Fibroblast of lung (primary cell): ENCODE results near the gene PTCH2. TPM values are rescaled to one million over a fixed set of nuclear protein-coding genes. Genes with fewer than 3 reads are reported as not detected.
"Not testable (repeated sequence)": the region's sequence is repeated elsewhere in the genome, so short reads cannot be mapped to it uniquely, and the experiment has no call there.

Experiments used
- DNase-seq, 2 donors: peaks; one replicate each; pipeline versions ENCODE4 v3.0.0 to v3.0.0-alpha.2; 2010; ENCODE audit warnings: low read depth in 2 of 2
- H2AFZ ChIP-seq: 2 replicates; pipeline ENCODE4 v1.5.1; 2012; ENCODE audit warnings: low read length, control low read depth, inconsistent platforms
- H3K27ac ChIP-seq: 2 replicates; pipeline ENCODE4 v1.5.1; 2011; ENCODE audit warnings: low read length, control low read depth; ENCODE audit not compliant: insufficient read depth
- H3K27me3 ChIP-seq: 2 replicates; pipeline ENCODE4 v1.5.1; 2011; ENCODE audit warnings: mild to moderate bottlenecking, low read length; ENCODE audit not compliant: control insufficient read depth, insufficient read depth
- H3K36me3 ChIP-seq: 2 replicates; pipeline ENCODE4 v1.5.1; 2011; ENCODE audit warnings: low read length; ENCODE audit not compliant: control insufficient read depth, insufficient read depth
- H3K4me1 ChIP-seq: 2 replicates; pipeline ENCODE4 v1.5.1; 2011; ENCODE audit warnings: low read length; ENCODE audit not compliant: control insufficient read depth, insufficient read depth; ENCODE audit errors: extremely low read depth
- H3K4me2 ChIP-seq: 2 replicates; pipeline ENCODE4 v1.5.1; 2011; ENCODE audit warnings: low read length, control low read depth; ENCODE audit not compliant: insufficient read depth; ENCODE audit errors: extremely low read depth
- H3K4me3 ChIP-seq, 4 experiments: fragments of 200-600 bp in 1 of 4; sonication (generic) in 1 of 4; replicated peaks in 1 of 4; 2 replicates each; pipeline ENCODE4 v1.5.1; 2011 to 2016; ENCODE audit warnings: low read length in 4 of 4, low read depth in 3 of 4, mild to moderate bottlenecking in 3 of 4, control low read depth in 2 of 4, inconsistent platforms in 1 of 4, mixed read lengths in 1 of 4; ENCODE audit not compliant: insufficient read depth in 1 of 4; ENCODE audit errors: control extremely low read depth in 1 of 4
- H3K79me2 ChIP-seq: 2 replicates; pipeline ENCODE4 v1.5.1; 2012; ENCODE audit warnings: mild to moderate bottlenecking, low read length, inconsistent platforms; ENCODE audit not compliant: control insufficient read depth, insufficient read depth
- H3K9ac ChIP-seq: 2 replicates; pipeline ENCODE4 v1.5.1; 2011; ENCODE audit warnings: mild to moderate bottlenecking, low read length, control low read depth; ENCODE audit not compliant: insufficient read depth
- H3K9me3 ChIP-seq: 2 replicates; pipeline ENCODE4 v1.5.1; 2012; ENCODE audit warnings: low read depth, low read length; ENCODE audit not compliant: control insufficient read depth, insufficient read depth
- H4K20me1 ChIP-seq: 2 replicates; pipeline ENCODE4 v1.5.1; 2011; ENCODE audit warnings: low read length; ENCODE audit not compliant: control insufficient read depth, insufficient read depth; ENCODE audit errors: extremely low read depth
- EZH2 ChIP-seq: IDR thresholded peaks from 2 replicates; pipeline ENCODE4 v1.5.1; 2012; ENCODE audit warnings: low read length, control low read depth, mild to moderate bottlenecking; ENCODE audit errors: missing control alignments
- polyA plus RNA-seq, 2 donors: library from polyadenylated mRNA; depleted of rRNA in 1 of 2; stranded (reverse) in 1 of 2; unstranded in 1 of 2; fragments of >200 nt; gene quantifications; 2 replicates each; pipeline ENCODE4 v1.2.1, GENCODE V29; 2011 to 2012; ENCODE audit warnings: missing spikeins in 1 of 2
- total RNA-seq: library from RNA; depleted of rRNA; stranded (reverse); fragments of >200 nt; gene quantifications from 2 replicates; pipeline ENCODE4 v1.2.1, GENCODE V29; 2014
- TF ChIP-seq, protein P1 (sequence below), 2 donors: IDR thresholded peaks in 1 of 2; conservative IDR thresholded peaks in 1 of 2; 1 replicate in 1 of 2; 2 replicates in 1 of 2; pipeline ENCODE4 v1.5.1; 2011 to 2012; ENCODE audit warnings: low read length in 2 of 2, control low read depth in 1 of 2, inconsistent platforms in 1 of 2, low read depth in 1 of 2, mild to moderate bottlenecking in 1 of 2

PTCH2 gene
- total and polyA plus RNA-seq, 2 donors (not counting 1 experiment from before 2014, with no cell fraction given), result 0.15 to 0.50 TPM

GRCh38 chr1:44817307-44817706 is 25.7 kb downstream of the PTCH2 start:
- Histone ChIP-seq H3K9ac (no peak overlapping the region), H3K27me3 (no peaks in the 10 kb centered on the region), H3K79me2 (no peaks in the 10 kb centered on the region), H3K27ac (no peak overlapping the region), H4K20me1 (no peaks in the 10 kb centered on the region), H3K4me2 (no peak overlapping the region), H3K9me3 (no peaks in the 10 kb centered on the region), H3K36me3 (peaks cover 10% of the 10 kb centered on the region), H3K4me1 (peaks cover 7% of the 10 kb centered on the region), H3K4me3 (no peak overlapping the region), H2AFZ (no peak overlapping the region)
- DNase-seq, result no peak
- TF ChIP-seq, protein P1, sequence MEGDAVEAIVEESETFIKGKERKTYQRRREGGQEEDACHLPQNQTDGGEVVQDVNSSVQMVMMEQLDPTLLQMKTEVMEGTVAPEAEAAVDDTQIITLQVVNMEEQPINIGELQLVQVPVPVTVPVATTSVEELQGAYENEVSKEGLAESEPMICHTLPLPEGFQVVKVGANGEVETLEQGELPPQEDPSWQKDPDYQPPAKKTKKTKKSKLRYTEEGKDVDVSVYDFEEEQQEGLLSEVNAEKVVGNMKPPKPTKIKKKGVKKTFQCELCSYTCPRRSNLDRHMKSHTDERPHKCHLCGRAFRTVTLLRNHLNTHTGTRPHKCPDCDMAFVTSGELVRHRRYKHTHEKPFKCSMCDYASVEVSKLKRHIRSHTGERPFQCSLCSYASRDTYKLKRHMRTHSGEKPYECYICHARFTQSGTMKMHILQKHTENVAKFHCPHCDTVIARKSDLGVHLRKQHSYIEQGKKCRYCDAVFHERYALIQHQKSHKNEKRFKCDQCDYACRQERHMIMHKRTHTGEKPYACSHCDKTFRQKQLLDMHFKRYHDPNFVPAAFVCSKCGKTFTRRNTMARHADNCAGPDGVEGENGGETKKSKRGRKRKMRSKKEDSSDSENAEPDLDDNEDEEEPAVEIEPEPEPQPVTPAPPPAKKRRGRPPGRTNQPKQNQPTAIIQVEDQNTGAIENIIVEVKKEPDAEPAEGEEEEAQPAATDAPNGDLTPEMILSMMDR (conservative IDR thresholded peaks at IDR 0.05 in 1 of 2, IDR thresholded peaks at IDR 0.05 in 1 of 2; ENCODE audit: low read depth in 1 of 2, low read length in 2 of 2), result no peak
- TF ChIP-seq EZH2, result no peak

GRCh38 chr1:44815926-44816325 is 27.1 kb downstream of the PTCH2 start:
- H2AFZ ChIP-seq, H3K9me3 ChIP-seq, H3K27ac ChIP-seq, H3K27me3 ChIP-seq, H4K20me1 ChIP-seq, DNase-seq, H3K4me3 ChIP-seq, H3K79me2 ChIP-seq, H3K4me2 ChIP-seq, H3K36me3 ChIP-seq, H3K9ac ChIP-seq: not testable (repeated sequence)
- H3K4me1 ChIP-seq, result peaks cover 19% of the 10 kb centered on the region

DNA sequence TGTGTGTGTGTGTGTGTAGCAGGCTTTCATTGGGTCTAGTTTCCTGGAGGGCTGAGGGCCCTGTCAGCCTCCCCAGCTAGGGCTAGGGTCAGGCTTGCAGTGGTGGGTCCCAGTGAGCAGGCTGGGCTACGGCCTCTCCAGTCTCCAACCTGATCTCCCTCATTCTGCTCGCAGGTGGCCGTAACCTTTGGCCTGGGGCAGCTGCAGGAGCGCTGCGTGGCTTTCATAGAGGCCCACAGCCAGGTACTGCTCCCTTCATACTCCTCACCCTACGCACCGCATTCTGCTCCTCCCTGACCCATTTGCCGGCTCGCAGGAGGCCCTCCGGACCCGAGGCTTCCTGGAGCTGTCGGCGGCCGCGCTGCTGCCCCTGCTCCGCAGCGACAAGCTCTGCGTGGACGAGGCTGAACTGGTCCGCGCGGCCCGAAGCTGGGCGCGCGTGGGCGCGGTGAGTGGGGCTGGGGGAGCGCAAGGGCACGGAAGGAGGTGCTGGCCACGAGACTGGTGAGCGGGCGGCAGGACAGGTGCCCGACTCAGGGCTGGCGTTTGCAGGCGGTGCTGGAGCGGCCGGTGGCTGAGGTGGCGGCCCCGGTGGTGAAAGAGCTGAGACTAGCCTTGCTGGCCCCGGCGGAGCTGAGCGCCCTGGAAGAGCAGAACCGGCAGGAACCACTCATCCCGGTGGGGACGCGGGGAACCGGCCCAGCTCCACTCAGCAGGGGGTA is 30.1 kb downstream of the PTCH2 start:
- no peak for TF ChIP-seq EZH2
- TF ChIP-seq, protein P1 (conservative IDR thresholded peaks at IDR 0.05 in 1 of 2, IDR thresholded peaks at IDR 0.05 in 1 of 2; ENCODE audit: low read depth in 1 of 2, low read length in 2 of 2), result no peak
- Histone ChIP-seq H3K36me3 (peaks cover 13% of the 10 kb centered on the region), H3K27me3 (no peaks in the 10 kb centered on the region), H3K4me3 (no peak overlapping the region), H3K4me1 (peaks cover 45% of the 10 kb centered on the region), H3K9me3 (no peaks in the 10 kb centered on the region), H3K9ac (no peak overlapping the region), H3K79me2 (peaks cover 22% of the 10 kb centered on the region), H3K27ac (no peak overlapping the region), H3K4me2 (no peak overlapping the region), H2AFZ (no peak overlapping the region), H4K20me1 (no peaks in the 10 kb centered on the region)
- DNase-seq, result no peak
